HFFc6 (cell line): ENCODE results near the gene CHAF1B. TPM values are rescaled to one million over a fixed set of nuclear protein-coding genes. Genes with fewer than 3 reads are reported as not detected.
A peak's percentile ranks its signal among the peaks of the same experiment; 100 is the strongest.

ENCODE experiments used
- DNase-seq: peaks from one replicate; pipeline ENCODE4 v3.0.0-alpha.2; 2018
- H3K27ac Mint-ChIP-seq: 2 replicates; pipeline ENCODE4 v1.8.0; 2020; ENCODE audit warnings: mild to moderate bottlenecking, mixed read lengths
- H3K27me3 Mint-ChIP-seq: 2 replicates; pipeline ENCODE4 v1.8.0; 2021; ENCODE audit warnings: mild to moderate bottlenecking, moderate library complexity, mixed read lengths; ENCODE audit not compliant: insufficient read depth
- H3K36me3 Mint-ChIP-seq: 2 replicates; pipeline ENCODE4 v1.8.0; 2021; ENCODE audit warnings: low read depth, mixed read lengths
- H3K4me1 Mint-ChIP-seq: 2 replicates; pipeline ENCODE4 v1.8.0; 2020; ENCODE audit warnings: low read depth, mixed read lengths
- H3K4me3 Mint-ChIP-seq: 2 replicates; pipeline ENCODE4 v1.8.0; 2020; ENCODE audit warnings: mild to moderate bottlenecking, moderate library complexity, mixed read lengths
- H3K9me3 Mint-ChIP-seq: 2 replicates; pipeline ENCODE4 v1.8.0; 2020; ENCODE audit warnings: mild to moderate bottlenecking, mixed read lengths
- total RNA-seq, 6 experiments: library from RNA; stranded (reverse); fragmentation: NEBNext Ultra II Directional; extraction: Animal tissue kit (Norgen Biotek cat#: 25700); gene quantifications; 2 replicates in 1 of 6; 3 replicates in 5 of 6; pipeline ENCODE4 v1.2.3, GENCODE V29; 2021
- TF ChIP-seq, protein P1 (sequence below): fragments of 200-600 bp; sonication (generic); IDR thresholded peaks from 2 replicates; pipeline ENCODE4 v1.5.0; 2021; ENCODE audit warnings: antibody characterized with exemption, mild to moderate bottlenecking

The CHAF1B gene
- total RNA-seq, 6 experiments from 2014 or later, result 4.3 to 11.4 (median 10.5) TPM

DNA sequence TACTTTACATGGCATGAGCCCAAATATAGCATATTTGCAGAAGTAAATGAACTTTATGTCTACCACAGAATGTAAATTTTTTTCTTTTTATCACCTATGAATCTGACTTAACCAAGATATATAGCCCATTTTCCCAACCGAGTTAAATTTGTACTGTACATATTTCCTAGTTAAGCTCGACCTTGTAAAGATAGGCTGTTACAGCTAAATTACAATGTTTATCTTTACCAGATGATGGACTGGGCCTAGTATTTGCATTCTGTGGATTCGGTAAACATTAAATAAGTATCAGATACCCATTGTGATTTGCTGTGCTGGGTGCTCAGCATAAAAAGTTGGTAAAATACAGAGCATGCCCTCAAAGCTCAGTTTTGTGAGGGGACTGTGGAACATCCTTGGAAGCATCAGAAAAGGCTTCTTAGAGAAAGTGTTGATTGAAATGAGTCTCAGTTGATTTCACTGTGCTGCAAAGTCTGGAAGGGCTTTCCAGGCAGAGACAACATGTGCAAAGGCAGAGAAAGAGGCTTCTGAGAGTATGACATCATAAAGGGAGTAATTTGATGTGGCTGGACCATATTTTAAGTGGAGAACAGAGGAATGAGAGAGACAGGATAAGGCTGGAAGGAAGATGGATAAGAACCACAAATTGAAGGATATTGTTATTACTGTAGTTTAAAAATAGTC is 37.8 kb upstream of the CHAF1B start:
- TF ChIP-seq, protein P1, sequence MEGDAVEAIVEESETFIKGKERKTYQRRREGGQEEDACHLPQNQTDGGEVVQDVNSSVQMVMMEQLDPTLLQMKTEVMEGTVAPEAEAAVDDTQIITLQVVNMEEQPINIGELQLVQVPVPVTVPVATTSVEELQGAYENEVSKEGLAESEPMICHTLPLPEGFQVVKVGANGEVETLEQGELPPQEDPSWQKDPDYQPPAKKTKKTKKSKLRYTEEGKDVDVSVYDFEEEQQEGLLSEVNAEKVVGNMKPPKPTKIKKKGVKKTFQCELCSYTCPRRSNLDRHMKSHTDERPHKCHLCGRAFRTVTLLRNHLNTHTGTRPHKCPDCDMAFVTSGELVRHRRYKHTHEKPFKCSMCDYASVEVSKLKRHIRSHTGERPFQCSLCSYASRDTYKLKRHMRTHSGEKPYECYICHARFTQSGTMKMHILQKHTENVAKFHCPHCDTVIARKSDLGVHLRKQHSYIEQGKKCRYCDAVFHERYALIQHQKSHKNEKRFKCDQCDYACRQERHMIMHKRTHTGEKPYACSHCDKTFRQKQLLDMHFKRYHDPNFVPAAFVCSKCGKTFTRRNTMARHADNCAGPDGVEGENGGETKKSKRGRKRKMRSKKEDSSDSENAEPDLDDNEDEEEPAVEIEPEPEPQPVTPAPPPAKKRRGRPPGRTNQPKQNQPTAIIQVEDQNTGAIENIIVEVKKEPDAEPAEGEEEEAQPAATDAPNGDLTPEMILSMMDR, result no peak
- Mint-ChIP-seq H3K9me3 (no peaks in the 10 kb centered on the region), H3K36me3 (peaks cover 15% of the 10 kb centered on the region)

DNA sequence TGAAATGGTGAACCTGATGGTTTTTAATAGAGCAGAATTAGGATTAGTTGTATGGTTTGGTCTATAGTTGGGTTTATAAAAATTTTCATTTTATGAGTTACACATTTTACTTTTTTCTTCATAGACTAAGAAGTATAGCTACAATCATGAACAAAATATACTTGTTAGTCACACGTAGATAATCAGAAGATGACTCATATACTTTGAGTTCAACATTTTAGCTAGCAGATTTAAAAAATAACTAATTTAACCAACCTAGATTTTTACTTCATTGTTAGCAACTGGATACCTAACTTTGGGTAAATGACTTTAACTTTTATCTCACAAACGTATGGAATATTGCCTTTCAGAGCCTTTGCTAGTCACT is 37.2 kb upstream of the CHAF1B start:
- H3K27ac Mint-ChIP-seq, result peak overlapping the region; percentile 80
- peaks cover 15% of the 10 kb centered on the region for H3K36me3 Mint-ChIP-seq
- peak overlapping the region; percentile 22; the same call in 1 of the 2 replicates for H3K4me3 Mint-ChIP-seq
- H3K27me3 Mint-ChIP-seq, result no peaks in the 10 kb centered on the region
- TF ChIP-seq, protein P1, result no peak
- peak; percentile 13 for DNase-seq
- no peaks in the 10 kb centered on the region for H3K9me3 Mint-ChIP-seq
- peaks cover 41% of the 10 kb centered on the region for H3K4me1 Mint-ChIP-seq

More for the DNA sequence above, 37.8 kb upstream of the CHAF1B start:
- H3K27ac Mint-ChIP-seq, result peak overlapping the region; percentile 80
- peak; percentile 11 for DNase-seq
- H3K27me3 Mint-ChIP-seq, result no peaks in the 10 kb centered on the region
- H3K4me3 Mint-ChIP-seq, result peak overlapping the region; percentile 22
- peaks cover 41% of the 10 kb centered on the region for H3K4me1 Mint-ChIP-seq

DNA sequence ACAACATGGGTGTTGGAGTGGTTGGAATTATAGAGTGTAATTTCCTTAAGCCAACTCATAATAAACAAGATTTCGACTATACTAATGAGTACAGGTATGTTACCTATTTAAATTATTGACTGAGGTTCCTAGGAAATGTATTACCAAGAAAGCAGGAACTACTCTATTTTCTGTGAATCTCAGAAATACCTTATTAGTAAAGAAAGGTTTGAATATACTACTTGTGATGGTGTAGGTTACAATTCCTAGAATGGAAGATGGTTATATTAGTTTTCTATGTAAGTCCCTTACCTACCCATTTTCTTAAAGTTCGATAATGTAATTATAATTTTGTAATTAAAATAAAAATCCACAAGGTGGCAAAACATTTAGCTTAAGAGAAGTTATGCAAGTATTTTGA is 35.9 kb upstream of the CHAF1B start:
- Mint-ChIP-seq H3K36me3 (peaks cover 14% of the 10 kb centered on the region), H3K27ac (peak overlapping the region; percentile 91; the same call in 1 of the 2 replicates), H3K4me1 (peaks cover 41% of the 10 kb centered on the region), H3K27me3 (no peaks in the 10 kb centered on the region), H3K9me3 (no peaks in the 10 kb centered on the region), H3K4me3 (no peak overlapping the region)
- TF ChIP-seq, protein P1, result no peak
- DNase-seq, result no peak

DNA sequence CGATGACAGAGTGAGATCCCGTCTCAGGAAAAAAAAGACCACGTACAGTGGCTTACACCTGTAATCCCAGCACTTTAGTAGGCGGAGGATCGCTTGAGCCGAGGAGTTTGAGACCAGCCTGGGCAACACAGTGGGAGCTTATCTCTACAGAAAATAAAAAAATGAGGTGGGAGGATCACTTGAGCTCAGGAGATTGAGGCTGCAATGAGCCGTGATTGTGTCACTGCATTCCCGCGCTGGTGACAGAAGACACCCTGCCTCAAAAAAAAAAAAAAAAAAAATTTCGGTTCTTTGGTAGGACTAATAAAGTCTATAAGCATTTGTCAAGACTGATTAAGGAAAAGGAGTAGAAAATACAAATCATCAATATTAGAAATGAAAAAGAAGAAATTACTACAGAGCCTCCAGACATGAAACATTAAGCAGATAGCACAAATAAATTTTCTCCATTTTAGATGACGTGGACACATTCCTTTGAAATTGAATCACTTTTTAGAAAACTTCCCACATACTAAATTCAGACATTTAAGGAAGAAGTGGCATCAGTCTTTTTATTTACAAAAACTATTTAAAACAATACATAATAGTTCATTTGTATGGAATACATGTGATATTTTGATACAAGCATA is 34.8 kb upstream of the CHAF1B start:
- TF ChIP-seq, protein P1, result no peak
- Mint-ChIP-seq H3K27me3 (no peaks in the 10 kb centered on the region), H3K36me3 (peaks cover 15% of the 10 kb centered on the region), H3K9me3 (no peaks in the 10 kb centered on the region), H3K4me3 (peak overlapping the region; percentile 70), H3K4me1 (peaks cover 41% of the 10 kb centered on the region), H3K27ac (peak overlapping the region; percentile 91)
- DNase-seq, result peak; percentile 46

DNA sequence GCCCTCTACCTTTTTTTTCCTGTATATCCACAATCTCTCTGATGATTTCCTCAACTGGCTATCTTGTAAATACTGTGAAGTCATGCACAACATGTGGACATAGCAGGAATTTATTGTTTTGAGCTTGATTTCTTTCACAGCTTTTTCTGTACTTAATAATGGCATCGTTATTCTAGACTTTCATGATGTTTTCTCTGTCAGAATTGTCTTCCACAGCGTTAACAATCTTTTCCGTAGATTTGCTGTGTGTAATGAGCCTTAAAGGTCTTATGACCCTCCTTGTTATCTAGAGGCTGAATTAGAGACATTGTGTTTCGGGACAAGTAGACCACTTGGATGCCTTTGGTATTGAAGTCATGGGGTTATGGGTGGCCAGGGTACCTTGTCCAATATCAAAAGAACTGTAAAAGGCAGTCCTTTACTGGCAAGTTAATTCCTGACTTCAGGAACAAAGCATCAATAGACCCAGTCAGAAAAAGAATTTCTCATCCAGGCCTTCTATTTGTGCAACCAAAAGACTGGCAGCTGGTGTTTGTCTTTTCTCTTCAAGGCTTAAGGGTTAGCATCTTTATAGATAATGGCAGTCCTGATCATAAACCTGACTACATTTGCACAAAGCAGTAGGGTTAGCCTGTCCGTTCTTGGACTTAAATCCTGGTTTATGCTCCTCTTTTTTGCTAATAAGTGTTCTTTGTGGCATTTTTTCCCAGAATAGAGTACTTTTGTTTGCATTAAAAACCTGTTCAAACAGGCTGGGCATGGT is 30.1 kb upstream of the CHAF1B start:
- Mint-ChIP-seq H3K27me3 (no peaks in the 10 kb centered on the region; the same call in 1 of the 2 replicates), H3K9me3 (no peaks in the 10 kb centered on the region), H3K4me1 (peaks cover 15% of the 10 kb centered on the region), H3K36me3 (peaks cover 17% of the 10 kb centered on the region), H3K4me3 (no peak overlapping the region), H3K27ac (no peak overlapping the region)
- TF ChIP-seq, protein P1, result no peak
- no peak for DNase-seq
